ENCODE data around the gene NFX1. TPM values are rescaled to one million over a fixed set of nuclear protein-coding genes. Genes with fewer than 3 reads are reported as not detected.

NFX1 gene
- polyA plus RNA-seq, 3 donors, result 4.3 to 26.3 (median 8.1) TPM

- peak overlapping the region; percentile 47 to 84 (median 76) for H3K4me3 ChIP-seq (replicated peaks in 1 of 3; ENCODE audit: low read depth in 2 of 3, low read length in 3 of 3)
- H3K4me1 ChIP-seq (ENCODE audit: control insufficient read depth in 1 of 2, insufficient read depth in 2 of 2, low read length in 2 of 2), result peaks cover 25 to 41% of the 10 kb centered on the region in 2 donors
- H3K36me3 ChIP-seq (replicated peaks in 1 of 2; ENCODE audit: control insufficient read depth in 1 of 2, insufficient read depth in 2 of 2, low read length in 2 of 2), result peaks cover 7 to 25% of the 10 kb centered on the region in 2 donors
- H3K79me2 ChIP-seq (ENCODE audit: insufficient read depth, low read length), result peaks cover 42% of the 10 kb centered on the region
- intact Hi-C loops (cut with micrococcal nuclease), result no loop called here
- peak overlapping the region; percentile 71 for H2AFZ ChIP-seq (ENCODE audit: insufficient read depth, low read depth, low read length, poor library complexity, severe bottlenecking)
- WGBS (ENCODE audit: insufficient coverage), result 0% methylated on average over 4 of the region's 12 CpGs
- H3K4me2 ChIP-seq (replicated peaks; ENCODE audit: extremely low read depth, low read length, poor library complexity, severe bottlenecking), result peak overlapping the region; percentile 76
- Mint-ChIP-seq H3K36me3 (peaks cover 20 to 22% of the 10 kb centered on the region in 2 donors), H3K9me3 (no peaks in the 10 kb centered on the region), H3K27me3 (ENCODE audit: low read depth in 3 of 3) (no peaks in the 10 kb centered on the region), H3K4me1 (peaks cover 42% of the 10 kb centered on the region), H3K27ac (peak overlapping the region; percentile 99 to 100 (median 100)), H3K4me3 (peak overlapping the region; percentile 90 to 97)
- TF ChIP-seq CTCF (IDR thresholded peaks at IDR 0.05), result no peak
- no peaks in the 10 kb centered on the region for H3K27me3 ChIP-seq (ENCODE audit: control insufficient read depth in 2 of 2, insufficient read depth in 2 of 2, low read length in 2 of 2)
- DNase-seq, result peak in 1 of 3 donors; percentile 12
- peak overlapping the region; percentile 99 to 100 for H3K27ac ChIP-seq (ENCODE audit: low read depth in 1 of 2, low read length in 2 of 2)
- no peaks in the 10 kb centered on the region for H4K20me1 ChIP-seq (ENCODE audit: insufficient read depth, low read length)
- H3K9ac ChIP-seq (ENCODE audit: insufficient read depth, low read length, poor library complexity, severe bottlenecking), result peak overlapping the region; percentile 96
- H3K9me3 ChIP-seq (replicated peaks in 1 of 2; ENCODE audit: control insufficient read depth in 1 of 2, insufficient read depth in 1 of 2, low read length in 2 of 2), result no peaks in the 10 kb centered on the region
Measured at GRCh38 chr9:33289496-33289895, 820 bp upstream of the NFX1 start.

- Mint-ChIP-seq H3K9me3 (no peaks in the 10 kb centered on the region), H3K4me3 (peak overlapping the region; percentile 90 to 97), H3K27ac (peak overlapping the region; percentile 99 to 100 (median 100)), H3K27me3 (ENCODE audit: low read depth in 3 of 3) (no peaks in the 10 kb centered on the region), H3K4me1 (peaks cover 45% of the 10 kb centered on the region), H3K36me3 (peaks cover 22 to 23% of the 10 kb centered on the region in 2 donors)
- intact Hi-C loops (cut with micrococcal nuclease), result loop anchor here in 1 of 2 donors (10.0 kb wide), 1 partner anchor 185 kb away; the partner anchor contains the start of gene NOL6
- H3K79me2 ChIP-seq (ENCODE audit: insufficient read depth, low read length), result peaks cover 46% of the 10 kb centered on the region
- no peak for DNase-seq
- peak overlapping the region; percentile 47 to 84 (median 76) for H3K4me3 ChIP-seq (replicated peaks in 1 of 3; ENCODE audit: low read depth in 2 of 3, low read length in 3 of 3)
- H3K4me1 ChIP-seq (ENCODE audit: control insufficient read depth in 1 of 2, insufficient read depth in 2 of 2, low read length in 2 of 2), result peaks cover 25 to 41% of the 10 kb centered on the region in 2 donors
- H3K4me2 ChIP-seq (replicated peaks; ENCODE audit: extremely low read depth, low read length, poor library complexity, severe bottlenecking), result peak overlapping the region; percentile 76
- no peaks in the 10 kb centered on the region for H4K20me1 ChIP-seq (ENCODE audit: insufficient read depth, low read length)
- peaks cover 11 to 27% of the 10 kb centered on the region in 2 donors for H3K36me3 ChIP-seq (replicated peaks in 1 of 2; ENCODE audit: control insufficient read depth in 1 of 2, insufficient read depth in 2 of 2, low read length in 2 of 2)
- peak overlapping the region; percentile 71 for H2AFZ ChIP-seq (ENCODE audit: insufficient read depth, low read depth, low read length, poor library complexity, severe bottlenecking)
- H3K9me3 ChIP-seq (replicated peaks in 1 of 2; ENCODE audit: control insufficient read depth in 1 of 2, insufficient read depth in 1 of 2, low read length in 2 of 2), result no peaks in the 10 kb centered on the region
- no peak for TF ChIP-seq CTCF (IDR thresholded peaks at IDR 0.05)
- peak overlapping the region; percentile 96 for H3K9ac ChIP-seq (ENCODE audit: insufficient read depth, low read length, poor library complexity, severe bottlenecking)
- H3K27ac ChIP-seq (ENCODE audit: low read depth in 1 of 2, low read length in 2 of 2), result peak overlapping the region; percentile 99 to 100
- no peaks in the 10 kb centered on the region for H3K27me3 ChIP-seq (ENCODE audit: control insufficient read depth in 2 of 2, insufficient read depth in 2 of 2, low read length in 2 of 2)
- WGBS (ENCODE audit: insufficient coverage), result 0% methylated on average over 9 of the region's 14 CpGs
Measured at GRCh38 chr9:33289936-33290246, 425 bp upstream of the NFX1 start.

Measured in CD14-positive monocyte (primary cell).